ENCODE measurements around the gene UVRAG.

GRCh38 chr11:76010051-76010450 is 195.0 kb downstream of the UVRAG start:
- TF ChIP-seq EZH2 (IDR thresholded peaks at IDR 0.05) (no peak), EZH2phosphoT487 (IDR thresholded peaks at IDR 0.05) (no peak)
- TF ChIP-seq, protein P1, sequence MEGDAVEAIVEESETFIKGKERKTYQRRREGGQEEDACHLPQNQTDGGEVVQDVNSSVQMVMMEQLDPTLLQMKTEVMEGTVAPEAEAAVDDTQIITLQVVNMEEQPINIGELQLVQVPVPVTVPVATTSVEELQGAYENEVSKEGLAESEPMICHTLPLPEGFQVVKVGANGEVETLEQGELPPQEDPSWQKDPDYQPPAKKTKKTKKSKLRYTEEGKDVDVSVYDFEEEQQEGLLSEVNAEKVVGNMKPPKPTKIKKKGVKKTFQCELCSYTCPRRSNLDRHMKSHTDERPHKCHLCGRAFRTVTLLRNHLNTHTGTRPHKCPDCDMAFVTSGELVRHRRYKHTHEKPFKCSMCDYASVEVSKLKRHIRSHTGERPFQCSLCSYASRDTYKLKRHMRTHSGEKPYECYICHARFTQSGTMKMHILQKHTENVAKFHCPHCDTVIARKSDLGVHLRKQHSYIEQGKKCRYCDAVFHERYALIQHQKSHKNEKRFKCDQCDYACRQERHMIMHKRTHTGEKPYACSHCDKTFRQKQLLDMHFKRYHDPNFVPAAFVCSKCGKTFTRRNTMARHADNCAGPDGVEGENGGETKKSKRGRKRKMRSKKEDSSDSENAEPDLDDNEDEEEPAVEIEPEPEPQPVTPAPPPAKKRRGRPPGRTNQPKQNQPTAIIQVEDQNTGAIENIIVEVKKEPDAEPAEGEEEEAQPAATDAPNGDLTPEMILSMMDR (IDR thresholded peaks at IDR 0.05), result no peak

All from neural progenitor cell (in vitro differentiated cells).